Fibroblast of skin of left biceps (primary cell): ENCODE results near the gene PTPRN2.
"Not testable (repeated sequence)": the region's sequence is repeated elsewhere in the genome, so short reads cannot be mapped to it uniquely, and the experiment has no call there.

Source experiments
- DNase-seq, 2 experiments: peaks; one replicate each; pipeline ENCODE4 v3.0.0-alpha.2; 2013; ENCODE audit warnings: low read depth in 2 of 2

The PTPRN2 gene

GRCh38 chr7:157671358-157672255 is 916.0 kb downstream of the PTPRN2 start:
- DNase-seq, result no peak

- no peak for DNase-seq
These were observed 916.9 kb downstream of the PTPRN2 start for GRCh38 chr7:157670490-157671357.

GRCh38 chr7:157669768-157670351 is 917.8 kb downstream of the PTPRN2 start:
- no peak for DNase-seq

- DNase-seq, result no peak
These were observed 918.5 kb downstream of the PTPRN2 start for GRCh38 chr7:157668884-157669767.

- no peak for DNase-seq
These were observed 919.3 kb downstream of the PTPRN2 start for GRCh38 chr7:157668221-157668883.

GRCh38 chr7:157667731-157668130 is 919.9 kb downstream of the PTPRN2 start:
- no peak for DNase-seq

DNA sequence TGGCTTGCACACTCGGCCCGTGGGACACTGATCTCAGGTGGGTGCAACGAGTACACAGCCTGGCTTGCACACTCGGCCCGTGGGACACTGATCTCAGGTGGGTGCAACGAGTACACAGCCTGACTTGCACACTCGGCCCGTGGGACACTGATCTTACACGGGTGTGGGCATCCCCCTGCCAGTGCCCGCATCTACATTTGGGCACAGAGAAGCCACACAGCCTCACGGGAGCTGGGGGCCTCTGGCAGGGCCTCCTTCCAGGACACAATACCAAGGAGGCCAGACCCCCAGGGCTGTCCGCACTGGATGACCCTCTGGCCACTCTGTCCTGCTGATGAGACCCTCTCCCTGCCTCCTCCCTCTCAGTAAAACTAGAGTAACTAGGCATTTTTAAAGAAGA is 920.4 kb downstream of the PTPRN2 start:
- no peak for DNase-seq

DNA sequence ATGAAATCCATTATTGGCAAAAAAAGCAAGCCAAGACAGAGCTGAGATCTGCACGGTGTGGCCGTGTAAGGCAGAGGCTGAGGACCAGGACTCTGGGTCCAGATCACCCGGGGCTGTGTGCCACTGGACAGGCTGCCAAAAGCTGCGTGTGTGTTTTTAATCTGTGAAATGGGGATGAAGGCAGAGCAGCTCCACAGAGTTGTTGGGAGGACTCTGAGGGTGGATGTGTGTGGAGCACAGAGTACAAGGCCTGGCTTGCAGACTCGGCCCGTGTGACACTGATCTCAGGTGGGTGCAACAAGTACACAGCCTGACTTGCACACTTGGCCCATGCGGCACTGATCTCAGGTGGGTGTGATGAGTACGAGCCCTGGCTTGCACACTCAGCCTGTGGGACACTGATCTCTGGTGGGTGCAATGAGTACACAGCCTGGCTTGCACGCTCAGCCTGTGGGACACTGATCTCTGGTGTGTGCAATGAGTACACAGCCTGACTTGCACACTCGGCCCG is 921.0 kb downstream of the PTPRN2 start:
- DNase-seq, result no peak

DNA sequence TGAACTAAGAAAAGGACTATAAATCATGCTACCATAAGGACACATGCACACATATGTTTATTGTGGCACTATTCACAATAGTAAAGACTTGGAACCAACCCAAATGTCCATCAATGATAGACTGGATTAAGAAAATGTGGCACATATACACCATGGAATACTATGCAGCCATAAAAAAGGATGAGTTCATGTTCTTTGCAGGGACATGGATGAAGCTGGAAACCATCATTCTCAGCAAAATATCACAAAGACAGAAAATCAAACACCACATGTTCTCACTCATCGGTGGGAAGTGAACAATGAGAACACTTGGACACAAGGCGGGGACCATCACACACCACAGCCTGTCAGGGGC is 922.0 kb downstream of the PTPRN2 start:
- DNase-seq, result not testable (repeated sequence)

DNA sequence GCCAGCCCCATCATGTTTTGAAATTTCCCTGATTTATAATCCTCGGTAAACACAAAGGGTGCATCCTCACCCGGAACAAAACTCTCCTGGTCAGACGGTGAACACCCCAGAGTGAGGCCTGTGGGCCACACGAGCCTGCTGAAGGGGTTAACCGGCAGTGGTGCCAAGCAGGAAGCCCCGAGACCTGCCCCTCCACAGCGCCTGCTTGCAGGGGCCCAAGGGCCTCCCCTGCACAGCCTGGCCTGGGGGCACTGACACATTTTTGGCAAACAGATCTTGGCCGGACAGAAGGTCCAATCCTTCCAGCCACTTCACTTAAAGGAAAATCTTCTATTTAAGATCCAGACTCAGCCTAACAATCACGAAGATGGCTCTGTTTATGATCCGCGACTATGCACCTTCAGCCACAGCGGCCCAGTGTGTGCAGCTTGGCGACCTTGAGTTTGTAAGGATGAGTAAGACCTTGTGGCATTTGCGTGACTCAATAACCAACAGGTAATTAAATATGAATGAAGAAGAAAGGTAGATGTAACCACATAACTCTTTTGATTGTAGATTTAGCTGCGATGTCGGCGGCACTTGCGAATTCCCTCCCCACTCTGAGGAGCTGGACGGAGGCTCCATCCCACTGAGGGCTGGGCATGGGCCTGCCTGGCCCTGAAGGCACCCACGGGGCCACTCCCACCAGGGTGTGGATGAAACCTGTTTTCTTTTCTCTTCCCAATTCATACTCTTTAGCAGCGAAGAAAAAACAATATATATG is 922.6 kb downstream of the PTPRN2 start:
- no peak for DNase-seq

GRCh38 chr7:157664034-157664433 is 923.6 kb downstream of the PTPRN2 start:
- DNase-seq, result no peak

- DNase-seq, result no peak
These were observed 924.5 kb downstream of the PTPRN2 start for GRCh38 chr7:157662981-157663716.

DNA sequence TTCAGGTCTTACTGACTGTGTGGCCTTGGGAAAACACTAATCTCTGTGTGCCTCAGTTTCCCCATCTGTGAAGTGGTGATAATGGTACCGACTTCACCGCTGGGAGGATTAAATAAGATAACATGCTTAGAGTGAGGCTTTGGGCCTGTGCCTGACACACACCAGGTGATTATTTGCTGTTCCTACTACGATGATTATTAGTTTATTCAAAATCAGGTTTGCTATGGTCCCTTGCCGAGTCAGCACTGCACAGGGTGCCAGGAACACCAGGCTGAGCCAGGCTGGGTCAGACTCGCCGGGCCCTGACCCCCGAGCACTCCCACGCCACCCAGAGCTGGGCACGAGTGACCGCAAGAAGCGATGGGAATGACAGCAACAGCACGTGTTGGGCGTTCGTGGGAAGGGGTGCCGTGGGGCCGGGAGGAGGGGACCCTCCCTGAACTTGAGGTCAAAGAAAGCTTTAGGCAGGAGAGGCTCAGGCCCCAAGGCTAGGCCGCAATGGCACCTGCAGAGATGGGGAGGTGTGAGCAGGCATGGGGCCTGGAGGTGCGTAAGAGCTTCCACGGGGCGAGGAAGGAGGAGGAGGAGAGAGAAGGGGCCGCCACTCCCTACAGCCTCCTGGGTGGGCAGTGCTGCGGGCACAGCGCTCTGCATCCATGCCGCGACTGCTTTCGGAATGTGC is 925.4 kb downstream of the PTPRN2 start:
- DNase-seq, result no peak

DNA sequence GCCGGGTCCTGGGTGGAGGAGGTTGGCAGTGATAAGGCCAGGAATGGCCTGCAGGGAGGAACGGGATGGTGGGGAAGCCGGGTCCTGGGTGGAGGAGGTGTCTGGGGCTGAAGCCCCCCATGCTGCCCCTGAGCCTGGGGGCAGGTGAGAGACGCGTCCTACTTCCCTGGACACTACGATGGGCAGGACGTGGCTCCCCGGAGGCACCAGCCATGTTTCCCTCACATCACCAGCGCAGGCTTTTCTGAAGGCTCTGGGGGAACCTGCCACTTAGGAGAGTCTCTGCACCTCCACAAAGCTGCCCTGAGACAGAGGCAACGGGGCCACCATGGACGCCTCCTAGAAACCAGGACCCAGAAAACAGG is 926.0 kb downstream of the PTPRN2 start:
- no peak for DNase-seq

DNA sequence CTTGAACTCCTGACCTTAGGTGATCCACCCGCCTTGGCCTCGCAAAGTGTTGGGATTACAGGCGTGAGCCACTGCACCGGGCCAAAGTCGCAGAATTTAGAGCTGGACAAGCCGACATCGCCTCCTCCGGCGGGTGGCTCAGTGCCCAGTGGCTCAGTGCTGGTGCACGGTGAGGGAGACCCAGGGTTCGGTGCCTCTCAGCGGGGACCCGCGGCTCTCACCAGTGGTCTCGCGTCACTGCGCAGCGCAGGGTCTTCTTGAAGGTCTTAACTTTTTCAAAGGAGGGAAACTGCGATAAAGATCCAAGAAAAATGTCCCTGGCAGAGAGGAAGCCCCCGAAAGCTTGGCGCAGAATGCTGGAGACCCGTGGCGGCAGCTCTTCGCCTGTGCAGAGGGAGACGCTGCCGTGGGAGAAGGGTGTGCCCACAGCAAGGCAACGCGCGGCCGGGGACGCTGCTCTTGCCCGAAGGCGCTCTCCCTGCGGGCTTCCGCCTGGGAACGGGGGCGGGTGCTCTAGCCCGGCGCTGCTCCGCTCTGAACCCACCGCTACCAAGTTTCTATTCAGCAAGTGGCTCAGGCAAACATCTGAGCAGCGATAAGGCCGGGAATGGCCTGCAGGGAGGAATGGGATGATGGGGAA is 926.5 kb downstream of the PTPRN2 start:
- DNase-seq, result no peak

- no peak for DNase-seq
These were observed 928.7 kb downstream of the PTPRN2 start for GRCh38 chr7:157658851-157659412.
